Panc1 (cell line): ENCODE data around the gene AVEN. TPM values are rescaled to one million over a fixed set of nuclear protein-coding genes. Genes with fewer than 3 reads are reported as not detected.

ENCODE experiments used
- ATAC-seq: fragments of 200-7000 bp; cut with Tn5 transposase; 2 replicates; pipeline ENCODE4 v1.9.1; 2020; ENCODE audit warnings: mild to moderate bottlenecking, moderate library complexity
- BruUV-seq: library from RNA; stranded (reverse); fragments of 400-500 nt; replicated peaks from 2 replicates; lab custom pipeline; 2021; lab: Mats Ljungman, UMichigan
- CTCF ChIA-PET: fragments of 300-600 bp; sonication (Branson Sonifier 250); formaldehyde crosslinking; loops from one replicate; lab custom pipeline; 2022; ENCODE audit warnings: antibody characterized with exemption; lab: Charles Lee
- POLR2A ChIA-PET: fragments of 300-600 bp; sonication (Branson Sonifier 250); formaldehyde crosslinking; loops from one replicate; lab custom pipeline; 2022; ENCODE audit warnings: antibody characterized with exemption; lab: Charles Lee
- DNase-seq: peaks from one replicate; pipeline ENCODE4 v3.0.0-alpha.2; 2010; ENCODE audit warnings: low read depth, low spot score
- H3K27ac ChIP-seq: 2 replicates; pipeline ENCODE4 v1.5.1; 2011; ENCODE audit warnings: mild to moderate bottlenecking, low read length, inconsistent platforms
- H3K27me3 ChIP-seq: fragments of 200-500 bp; sonication (Bioruptor generic); 2 replicates; pipeline ENCODE4 v1.6.0; 2014; ENCODE audit warnings: low read length, inconsistent platforms; ENCODE audit not compliant: control insufficient read depth, insufficient read depth
- H3K36me3 ChIP-seq: fragments of 200-500 bp; sonication (Bioruptor generic); 2 replicates; pipeline ENCODE4 v1.5.1; 2014; ENCODE audit warnings: inconsistent platforms, mild to moderate bottlenecking, low read length, moderate library complexity; ENCODE audit not compliant: control insufficient read depth, insufficient read depth
- H3K4me1 ChIP-seq: 2 replicates; pipeline ENCODE4 v1.5.1; 2011; ENCODE audit warnings: inconsistent platforms, mild to moderate bottlenecking, low read length, moderate library complexity; ENCODE audit not compliant: control insufficient read depth, insufficient read depth
- H3K4me3 ChIP-seq, 2 experiments: 2 replicates each; pipeline ENCODE4 v1.5.1; 2011 to 2012; ENCODE audit warnings: low read depth in 2 of 2, low read length in 2 of 2, mild to moderate bottlenecking in 2 of 2, inconsistent platforms in 1 of 2, moderate library complexity in 1 of 2
- H3K9me3 ChIP-seq: fragments of 200-500 bp; sonication (Bioruptor generic); 2 replicates; pipeline ENCODE4 v1.5.1; 2014; ENCODE audit warnings: low read depth, mild to moderate bottlenecking, inconsistent platforms, low read length, moderate library complexity; ENCODE audit not compliant: control insufficient read depth, insufficient read depth
- CTCF ChIP-seq: fragments of 450-650 bp; IDR thresholded peaks from 2 replicates; pipeline ENCODE4 v1.5.1; 2017; ENCODE audit warnings: mild to moderate bottlenecking
- POLR2AphosphoS5 ChIP-seq: IDR thresholded peaks from 2 replicates; pipeline ENCODE4 v1.6.1; 2012; ENCODE audit warnings: mild to moderate bottlenecking, low read depth, low read length, moderate library complexity
- REST ChIP-seq, 2 experiments: IDR thresholded peaks; 2 replicates each; pipeline ENCODE4 v1.6.1; 2011 to 2012; ENCODE audit warnings: low read depth in 2 of 2, control low read depth in 1 of 2, low read length in 1 of 2, mild to moderate bottlenecking in 1 of 2, moderate library complexity in 1 of 2; ENCODE audit not compliant: insufficient read depth in 1 of 2
- SIN3A ChIP-seq: IDR thresholded peaks from 2 replicates; pipeline ENCODE4 v1.6.1; 2012; ENCODE audit warnings: low read depth, mild to moderate bottlenecking, low read length, moderate library complexity, borderline replicate concordance; ENCODE audit not compliant: insufficient read depth
- TCF7L2 ChIP-seq: IDR thresholded peaks from 2 replicates; pipeline ENCODE4 v1.6.1; 2011; ENCODE audit warnings: mild to moderate bottlenecking, low read depth, low read length, inconsistent platforms
- in situ Hi-C: cut with HindIII; loops from 2 replicates; pipeline ENCODE4 v1.10.0; 2016; ENCODE audit warnings: low sequenced_read_pairs, low pct_unique_long_range_greater_than_20kb
- intact Hi-C: fragments of 100-400 bp; cut with micrococcal nuclease; formaldehyde crosslinking; loops from one replicate; pipeline ENCODE4 v1.10.0; 2022; ENCODE audit not compliant: unreplicated experiment
- total RNA-seq: library from RNA; stranded (reverse); gene quantifications from one replicate; pipeline ENCODE4 v1.2.1, GENCODE V29; 2021; ENCODE audit not compliant: unreplicated experiment

Gene AVEN
- total RNA-seq, 1 experiment from 2014 or later, result 18.4 TPM

- no peaks in the 10 kb centered on the region for H3K36me3 ChIP-seq
- H3K27me3 ChIP-seq, result no peaks in the 10 kb centered on the region
- ChIA-PET POLR2A (no interaction called here), CTCF (no interaction called here)
- H3K4me1 ChIP-seq, result no peaks in the 10 kb centered on the region
- no peak for TF ChIP-seq TCF7L2
- TF ChIP-seq CTCF, result no peak
- TF ChIP-seq POLR2AphosphoS5, result no peak
- TF ChIP-seq SIN3A, result no peak
- TF ChIP-seq REST (IDR thresholded peaks at IDR 0.05; ENCODE audit: insufficient read depth in 1 of 2, low read depth in 2 of 2, low read length in 1 of 2), result no peak
- no peak overlapping the region for H3K27ac ChIP-seq
- intact Hi-C loops (no loop called here), in situ Hi-C loops (no loop called here)
- no peaks in the 10 kb centered on the region for H3K9me3 ChIP-seq
- H3K4me3 ChIP-seq, result no peak overlapping the region
- no peak for ATAC-seq
- BruUV-seq, result no TSS peak
- no peak for DNase-seq
Measured at GRCh38 chr15:33934396-33934795, 104.6 kb downstream of the AVEN start.

GRCh38 chr15:33932734-33933133 lies 106.3 kb downstream of the AVEN start:
- ChIA-PET POLR2A (no interaction called here), CTCF (no interaction called here)
- intact Hi-C loops, result no loop called here
- no peaks in the 10 kb centered on the region for H3K36me3 ChIP-seq
- no peaks in the 10 kb centered on the region for H3K9me3 ChIP-seq
- no peak for TF ChIP-seq CTCF
- no peak for TF ChIP-seq POLR2AphosphoS5
- no peak for TF ChIP-seq REST (IDR thresholded peaks at IDR 0.05; ENCODE audit: insufficient read depth in 1 of 2, low read depth in 2 of 2, low read length in 1 of 2)
- no peak for TF ChIP-seq TCF7L2
- TF ChIP-seq SIN3A, result no peak
- no TSS peak for BruUV-seq
- ATAC-seq (no peak), DNase-seq (no peak)
- no peak overlapping the region for H3K4me3 ChIP-seq
- no peak overlapping the region for H3K27ac ChIP-seq
- H3K4me1 ChIP-seq, result no peaks in the 10 kb centered on the region
- H3K27me3 ChIP-seq, result no peaks in the 10 kb centered on the region
- in situ Hi-C loops, result no loop called here
